LHCN-M2 (cell line): ENCODE measurements around the gene RC3H1. TPM values are rescaled to one million over a fixed set of nuclear protein-coding genes. Genes with fewer than 3 reads are reported as not detected.

Experiments
- DNase-seq: peaks from one replicate; pipeline ENCODE4 v3.0.0-alpha.2; 2012; ENCODE audit warnings: low read depth
- total RNA-seq: library from RNA; depleted of rRNA; stranded (reverse); fragments of >200 nt; gene quantifications from 2 replicates; pipeline ENCODE4 v1.2.3, GENCODE V29; 2014; rRNA removed

RC3H1 gene
- total RNA-seq, 1 experiment from 2014 or later: 13.4 TPM

- DNase-seq: no peak
Measured at GRCh38 chr1:173887627-173888026, 134.5 kb downstream of the RC3H1 start.

GRCh38 chr1:173886746-173887611, 135.2 kb downstream of the RC3H1 start:
- DNase-seq: no peak

- no peak for DNase-seq
Measured at GRCh38 chr1:173884701-173885100, 137.5 kb downstream of the RC3H1 start.

Other genes with a start within 250 kb of the RC3H1 start
- 22.2 and 27.1 TPM in 2 replicates for gene DARS2, start 197.7 kb downstream of the RC3H1 start, total RNA-seq
- gene CENPL, start 197.5 kb downstream of the RC3H1 start, total RNA-seq: 31.1 and 32.9 TPM in 2 replicates
- gene GAS5, start 154.4 kb downstream of the RC3H1 start, total RNA-seq: 337 and 409 TPM in 2 replicates
- 4.3 and 4.9 TPM in 2 replicates for gene ZBTB37, start 154.0 kb downstream of the RC3H1 start, total RNA-seq
- gene SERPINC1, start 105.0 kb downstream of the RC3H1 start, total RNA-seq: not detected in 2 replicates
- gene RABGAP1L, start 137.2 kb upstream of the RC3H1 start, total RNA-seq: 14.0 and 14.1 TPM in 2 replicates